HG02885 (cell line): ENCODE data around the gene WDR86.

Experiments used
- ATAC-seq: cut with Tn5 transposase; IDR thresholded peaks from one replicate; pipeline ENCODE4 v1.9.1; 2021; ENCODE audit warnings: mild to moderate bottlenecking; ENCODE audit not compliant: unreplicated experiment, poor library complexity

Gene WDR86

GRCh38 chr7:151393031-151393977 is 16.5 kb downstream of the WDR86 start:
- no peak for ATAC-seq

DNA sequence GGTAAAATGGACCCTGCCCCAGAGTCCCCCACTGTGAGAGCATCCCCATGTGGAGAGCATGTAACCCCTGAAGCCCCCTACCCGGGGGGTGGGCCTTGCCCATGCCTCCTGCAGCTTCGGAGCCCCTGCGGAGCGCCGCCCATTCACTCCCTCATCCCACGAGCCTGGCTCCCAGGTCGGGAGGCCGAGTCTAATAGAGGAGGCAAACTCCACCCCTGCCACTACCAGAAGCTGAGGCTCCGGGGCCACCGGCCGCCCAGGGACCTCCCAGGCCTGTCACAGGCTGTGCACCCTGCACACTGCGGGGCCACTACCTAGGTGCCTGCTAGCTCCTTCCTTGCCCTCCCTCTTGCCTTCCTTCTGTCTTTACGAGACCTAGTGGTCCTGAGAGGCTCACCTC is 17.4 kb downstream of the WDR86 start:
- no peak for ATAC-seq

DNA sequence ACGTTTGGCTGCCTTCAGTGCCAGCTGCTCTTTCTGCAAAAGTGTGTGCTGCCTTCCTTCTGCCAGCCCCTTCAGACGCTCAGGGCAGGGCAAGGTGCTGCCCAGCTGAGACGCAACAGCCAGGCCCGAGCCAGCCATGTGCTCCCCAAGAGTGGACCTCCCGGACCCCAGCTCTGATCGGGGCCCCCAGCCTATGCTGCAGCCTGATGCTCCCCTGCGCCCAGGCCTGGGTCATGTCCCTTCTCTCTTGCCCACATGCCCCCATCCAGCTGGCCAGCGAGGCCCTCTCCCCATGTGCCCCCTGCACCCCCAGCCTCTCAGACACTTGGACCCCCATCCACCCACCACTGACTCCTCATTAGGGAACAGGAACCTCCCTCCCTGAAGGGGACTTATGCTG is 17.8 kb downstream of the WDR86 start:
- no peak for ATAC-seq

- no peak for ATAC-seq
These were observed 18.5 kb downstream of the WDR86 start for GRCh38 chr7:151391358-151391730.

- ATAC-seq = no peak
These were observed 19.1 kb downstream of the WDR86 start for GRCh38 chr7:151390598-151391357.

DNA sequence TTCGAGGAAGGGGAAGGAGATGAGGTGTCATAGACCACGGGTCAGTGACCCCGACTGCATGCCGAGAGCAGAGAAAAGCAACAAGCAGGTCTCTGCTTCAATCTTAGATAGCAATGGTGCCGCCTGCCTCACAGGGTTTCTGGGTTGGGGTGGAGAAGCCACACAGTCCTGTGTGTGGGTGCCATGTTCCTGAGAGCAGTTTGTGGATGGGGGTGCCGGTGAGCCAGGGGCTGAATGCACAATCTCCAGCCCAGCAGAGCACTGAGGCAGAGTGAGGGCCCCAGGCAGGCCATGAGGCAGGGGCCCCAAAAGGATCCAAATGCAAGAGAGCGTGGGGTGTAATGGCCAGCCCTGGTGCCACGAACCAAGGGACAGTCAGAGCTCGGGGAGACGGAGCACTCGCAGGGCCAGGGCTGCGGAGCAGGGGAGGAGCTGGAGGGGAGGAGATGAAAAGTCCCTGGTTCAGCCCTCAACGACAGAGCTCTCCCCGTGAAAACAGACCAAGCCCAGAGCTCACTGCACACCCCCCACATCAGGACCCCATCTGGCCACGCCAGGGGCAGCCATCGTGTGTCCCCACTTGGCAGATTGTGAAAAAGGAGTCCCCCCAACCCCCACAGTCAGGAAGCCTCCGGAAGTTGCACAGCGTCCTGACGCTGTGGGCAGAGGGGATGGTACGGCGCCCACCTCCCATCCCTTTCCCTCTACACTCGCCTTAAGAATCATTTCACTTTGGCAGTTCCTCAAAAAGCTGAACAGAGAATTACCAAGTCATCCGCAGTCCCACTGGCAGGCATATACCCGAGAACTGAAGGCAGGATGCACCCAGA is 19.9 kb downstream of the WDR86 start:
- no peak for ATAC-seq

- no peak for ATAC-seq
These were observed 20.6 kb downstream of the WDR86 start for GRCh38 chr7:151389096-151389767.

- no peak for ATAC-seq
These were observed 21.4 kb downstream of the WDR86 start for GRCh38 chr7:151388430-151388829.

DNA sequence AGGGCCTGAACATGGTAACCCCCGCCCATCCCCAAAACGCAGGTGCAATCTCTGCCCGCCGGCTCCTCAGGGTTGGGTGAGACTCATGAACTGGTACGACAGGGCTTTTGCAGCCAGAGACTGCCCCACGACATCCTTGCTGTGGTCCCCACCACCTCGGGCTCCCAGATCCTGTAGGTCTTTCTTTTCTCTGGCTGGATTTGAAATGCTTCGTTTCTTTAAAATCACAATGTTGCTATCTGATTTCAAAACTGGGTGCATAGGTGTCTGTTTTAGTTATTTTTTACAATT is 21.9 kb downstream of the WDR86 start:
- no peak for ATAC-seq

DNA sequence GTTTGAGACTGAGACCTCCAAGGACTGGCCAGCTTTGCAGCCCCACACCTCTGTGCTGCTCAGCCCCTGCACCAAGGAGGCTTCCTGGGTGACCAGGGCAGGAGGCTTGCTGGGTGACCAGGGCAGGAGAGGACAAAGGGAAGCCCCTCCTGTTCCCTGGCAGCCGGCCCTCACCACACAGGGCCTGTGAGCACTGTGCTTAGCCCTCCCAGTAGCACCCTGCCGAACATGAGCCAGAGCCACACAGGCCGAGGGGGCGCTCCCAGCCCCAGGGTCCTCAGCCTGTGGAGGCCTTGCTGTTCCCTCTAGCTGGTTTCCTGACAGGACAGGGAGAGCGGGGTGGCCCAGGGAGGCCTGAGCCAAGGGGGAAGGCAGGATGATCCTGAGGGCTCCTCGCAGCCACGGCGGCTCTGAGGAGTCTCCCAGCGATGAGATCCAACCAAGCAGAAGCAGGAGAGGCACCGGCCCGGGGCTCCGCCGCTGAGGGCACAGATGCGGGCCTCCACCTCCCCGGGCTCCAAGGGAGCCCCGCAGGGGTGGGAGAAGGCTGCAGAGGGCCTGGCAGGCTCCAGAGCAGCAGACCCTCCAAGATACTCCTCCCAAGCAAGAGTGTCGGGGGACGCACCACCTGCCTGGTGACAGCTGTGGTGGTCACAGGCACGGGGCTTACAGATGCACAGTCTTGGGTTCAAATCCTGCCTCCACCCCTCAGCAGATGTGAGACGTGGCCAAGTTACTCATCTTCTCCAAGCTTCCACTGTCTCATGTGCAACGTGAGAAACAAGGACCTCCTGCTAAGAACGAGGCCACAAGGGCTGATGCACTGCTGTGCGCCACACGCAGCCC is 22.5 kb downstream of the WDR86 start:
- no peak for ATAC-seq

GRCh38 chr7:151386301-151387160 is 23.3 kb downstream of the WDR86 start:
- no peak for ATAC-seq

DNA sequence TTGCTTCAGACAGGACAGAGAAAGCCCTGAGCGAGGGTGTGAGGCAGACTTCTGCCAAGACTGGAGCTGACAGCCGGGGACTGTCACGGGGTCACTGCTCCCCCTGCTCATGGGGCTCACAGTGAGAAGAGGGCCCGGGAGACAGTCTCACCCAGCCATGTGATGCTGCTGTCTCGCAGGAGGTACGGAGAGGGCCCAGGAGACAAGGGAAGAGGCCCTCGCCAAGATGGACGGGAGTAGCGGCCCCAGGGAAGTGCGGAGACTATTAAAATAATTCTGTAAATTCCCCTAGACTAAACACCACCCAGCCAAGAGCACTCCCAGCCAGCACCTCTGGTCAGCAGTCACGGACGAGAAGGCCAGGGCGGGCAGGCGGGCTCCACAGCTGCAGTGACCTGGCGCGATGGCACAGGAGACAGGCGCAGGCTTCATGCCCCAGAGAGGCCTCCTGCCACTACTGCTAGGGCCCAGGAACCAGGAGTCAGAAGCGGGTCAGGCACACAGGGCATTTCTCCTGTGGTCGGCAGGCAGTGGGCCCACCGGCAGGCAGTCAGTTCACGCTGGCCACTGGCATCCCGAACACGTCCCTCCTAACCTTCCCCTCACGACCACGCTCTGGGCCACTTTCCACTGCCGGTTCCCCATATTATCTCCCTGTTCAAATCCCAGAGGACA is 24.1 kb downstream of the WDR86 start:
- ATAC-seq = no peak

- ATAC-seq = no peak
These were observed 24.8 kb downstream of the WDR86 start for GRCh38 chr7:151384776-151385625.

- no peak for ATAC-seq
These were observed 25.5 kb downstream of the WDR86 start for GRCh38 chr7:151384352-151384697.

DNA sequence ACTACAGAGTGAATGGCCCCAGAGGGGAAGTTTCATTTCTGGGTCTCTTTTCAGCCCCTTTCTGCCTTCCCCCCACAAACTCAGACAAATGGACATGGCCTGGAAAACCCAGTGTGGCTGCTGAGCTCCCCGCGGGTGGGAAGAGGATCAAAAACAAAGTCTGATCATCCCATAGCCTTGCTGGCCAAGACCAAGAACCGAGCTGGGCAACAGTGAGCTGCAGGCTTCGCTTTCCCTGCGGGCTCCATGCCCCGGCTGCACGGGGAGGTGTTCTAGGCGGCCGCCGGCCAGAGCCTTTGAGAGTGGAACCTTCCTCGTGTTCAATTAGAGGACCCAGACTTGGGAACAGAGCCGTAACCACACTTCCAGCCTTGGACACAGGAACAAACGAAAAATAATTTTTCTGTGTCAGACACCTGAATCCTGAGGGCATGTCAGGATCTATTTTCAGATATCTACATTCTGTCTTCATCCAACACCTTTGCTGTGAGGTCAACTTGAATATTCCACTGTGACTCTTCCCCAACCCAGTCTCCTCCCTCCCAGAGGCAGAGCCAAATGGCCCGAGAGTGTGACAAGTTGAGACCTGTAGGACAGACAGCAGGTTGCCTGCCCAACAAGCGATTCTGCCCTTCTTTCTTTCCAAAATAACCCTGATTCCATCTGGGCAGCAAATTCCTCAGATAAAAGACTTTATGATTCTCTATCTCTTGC is 26.0 kb downstream of the WDR86 start:
- no peak for ATAC-seq

DNA sequence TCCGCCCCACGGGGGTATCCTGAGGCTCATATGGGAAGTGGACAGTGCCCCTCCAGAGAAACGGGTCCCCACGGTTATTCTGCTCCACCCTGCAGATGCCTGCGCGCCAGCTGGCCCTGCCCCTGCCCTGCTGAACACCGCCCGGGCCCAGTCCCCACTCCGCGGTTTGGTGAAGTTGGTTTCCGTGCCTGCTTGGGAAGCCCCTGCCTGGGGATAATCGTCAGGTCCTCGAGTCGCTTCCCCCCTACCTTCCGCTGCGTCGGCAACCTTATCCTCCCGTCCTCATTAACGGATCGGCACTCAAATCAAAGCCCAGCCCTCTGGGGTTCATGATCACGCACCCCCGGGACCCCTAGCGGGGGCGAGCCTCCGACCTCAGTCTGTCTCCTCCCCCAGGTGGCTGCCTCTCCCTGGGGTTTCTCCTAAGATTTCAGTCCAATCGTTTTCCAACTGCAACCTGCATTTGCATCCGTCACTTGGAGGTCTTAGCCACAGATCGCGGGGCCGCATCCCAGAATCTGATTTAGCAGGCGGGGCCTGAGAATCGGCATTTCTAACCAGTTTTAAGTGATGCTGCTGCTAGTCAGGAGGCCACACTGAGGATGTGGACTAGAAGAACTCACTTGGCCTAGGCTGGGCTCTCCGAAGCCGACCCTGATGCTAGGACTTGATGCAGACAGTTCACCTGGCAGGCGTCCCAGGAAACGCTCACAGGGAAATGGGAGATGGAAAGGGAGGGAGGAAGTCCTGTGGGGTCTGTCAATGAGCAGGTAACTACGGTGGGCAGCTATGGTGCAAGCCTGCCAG is 27.6 kb downstream of the WDR86 start:
- no peak for ATAC-seq
